Activated naive CD8-positive, alpha-beta T cell (primary cell): ENCODE data around the gene HHAT.

Experiments used
- H3K27ac Mint-ChIP-seq: one replicate; pipeline ENCODE4 v1.8.0; 2021; ENCODE audit warnings: mixed read lengths
- H3K27me3 Mint-ChIP-seq: one replicate; pipeline ENCODE4 v1.8.0; 2021; ENCODE audit warnings: mixed read lengths
- H3K36me3 Mint-ChIP-seq: one replicate; pipeline ENCODE4 v1.8.0; 2021; ENCODE audit warnings: mixed read lengths
- H3K4me1 Mint-ChIP-seq: one replicate; pipeline ENCODE4 v1.8.0; 2021; ENCODE audit warnings: low read depth, mixed read lengths
- H3K4me3 Mint-ChIP-seq: one replicate; pipeline ENCODE4 v1.8.0; 2021; ENCODE audit warnings: mild to moderate bottlenecking, mixed read lengths
- H3K9me3 Mint-ChIP-seq: one replicate; pipeline ENCODE4 v1.8.0; 2021; ENCODE audit warnings: low read depth, mixed read lengths

The HHAT gene

GRCh38 chr1:210445485-210445884 is 116.8 kb downstream of the HHAT start:
- Mint-ChIP-seq H3K27me3 (peaks cover 1% of the 10 kb centered on the region), H3K27ac (peak overlapping the region; percentile 88), H3K4me3 (no peak overlapping the region), H3K4me1 (peaks cover 30% of the 10 kb centered on the region), H3K36me3 (no peaks in the 10 kb centered on the region), H3K9me3 (no peaks in the 10 kb centered on the region)

- H3K27me3 Mint-ChIP-seq = peaks cover 1% of the 10 kb centered on the region
- peak overlapping the region; percentile 88 for H3K27ac Mint-ChIP-seq
- no peaks in the 10 kb centered on the region for H3K9me3 Mint-ChIP-seq
- H3K4me3 Mint-ChIP-seq = peak overlapping the region; percentile 63
- H3K36me3 Mint-ChIP-seq = no peaks in the 10 kb centered on the region
- H3K4me1 Mint-ChIP-seq = peaks cover 30% of the 10 kb centered on the region
These were observed 117.2 kb downstream of the HHAT start for GRCh38 chr1:210445931-210446330.

- Mint-ChIP-seq H3K36me3 (no peaks in the 10 kb centered on the region), H3K4me3 (peak overlapping the region; percentile 63), H3K27me3 (peaks cover 1% of the 10 kb centered on the region), H3K27ac (peak overlapping the region; percentile 88), H3K9me3 (no peaks in the 10 kb centered on the region), H3K4me1 (peaks cover 30% of the 10 kb centered on the region)
These were observed 117.8 kb downstream of the HHAT start for GRCh38 chr1:210446479-210446878.

- Mint-ChIP-seq H3K27ac (no peak overlapping the region), H3K4me3 (no peak overlapping the region), H3K9me3 (no peaks in the 10 kb centered on the region), H3K36me3 (no peaks in the 10 kb centered on the region), H3K27me3 (peaks cover 1% of the 10 kb centered on the region), H3K4me1 (peaks cover 30% of the 10 kb centered on the region)
These were observed 118.9 kb downstream of the HHAT start for GRCh38 chr1:210447456-210448057.

- Mint-ChIP-seq H3K36me3 (no peaks in the 10 kb centered on the region), H3K4me3 (no peak overlapping the region), H3K27me3 (peaks cover 1% of the 10 kb centered on the region), H3K9me3 (no peaks in the 10 kb centered on the region), H3K27ac (no peak overlapping the region), H3K4me1 (peaks cover 30% of the 10 kb centered on the region)
These were observed 119.7 kb downstream of the HHAT start for GRCh38 chr1:210448297-210448892.

- H3K4me3 Mint-ChIP-seq = no peak overlapping the region
- no peak overlapping the region for H3K27ac Mint-ChIP-seq
- H3K9me3 Mint-ChIP-seq = peaks cover 3% of the 10 kb centered on the region
- no peaks in the 10 kb centered on the region for H3K27me3 Mint-ChIP-seq
- no peaks in the 10 kb centered on the region for H3K4me1 Mint-ChIP-seq
- no peaks in the 10 kb centered on the region for H3K36me3 Mint-ChIP-seq
These were observed 127.3 kb downstream of the HHAT start for GRCh38 chr1:210455840-210456603.

- Mint-ChIP-seq H3K27me3 (no peaks in the 10 kb centered on the region), H3K4me3 (no peak overlapping the region), H3K9me3 (peaks cover 3% of the 10 kb centered on the region), H3K27ac (no peak overlapping the region), H3K4me1 (no peaks in the 10 kb centered on the region), H3K36me3 (no peaks in the 10 kb centered on the region)
These were observed 128.1 kb downstream of the HHAT start for GRCh38 chr1:210456731-210457255.

- Mint-ChIP-seq H3K27ac (no peak overlapping the region), H3K4me1 (no peaks in the 10 kb centered on the region), H3K36me3 (no peaks in the 10 kb centered on the region), H3K4me3 (no peak overlapping the region), H3K27me3 (no peaks in the 10 kb centered on the region), H3K9me3 (peaks cover 3% of the 10 kb centered on the region)
These were observed 128.9 kb downstream of the HHAT start for GRCh38 chr1:210457568-210457967.

- Mint-ChIP-seq H3K4me1 (peaks cover 2% of the 10 kb centered on the region), H3K27ac (no peak overlapping the region), H3K36me3 (no peaks in the 10 kb centered on the region), H3K9me3 (no peaks in the 10 kb centered on the region), H3K27me3 (no peaks in the 10 kb centered on the region), H3K4me3 (no peak overlapping the region)
These were observed 135.9 kb downstream of the HHAT start for GRCh38 chr1:210464519-210465039.

GRCh38 chr1:210465150-210465549 is 136.4 kb downstream of the HHAT start:
- Mint-ChIP-seq H3K27ac (no peak overlapping the region), H3K9me3 (no peaks in the 10 kb centered on the region), H3K4me1 (peaks cover 2% of the 10 kb centered on the region), H3K36me3 (no peaks in the 10 kb centered on the region), H3K27me3 (no peaks in the 10 kb centered on the region), H3K4me3 (no peak overlapping the region)

GRCh38 chr1:210467440-210468043 is 138.8 kb downstream of the HHAT start:
- no peaks in the 10 kb centered on the region for H3K36me3 Mint-ChIP-seq

GRCh38 chr1:210469441-210469840 is 140.7 kb downstream of the HHAT start:
- H3K4me1 Mint-ChIP-seq = peaks cover 2% of the 10 kb centered on the region
- H3K4me3 Mint-ChIP-seq = no peak overlapping the region
- no peaks in the 10 kb centered on the region for H3K36me3 Mint-ChIP-seq
- H3K27ac Mint-ChIP-seq = no peak overlapping the region
- no peaks in the 10 kb centered on the region for H3K9me3 Mint-ChIP-seq
- no peaks in the 10 kb centered on the region for H3K27me3 Mint-ChIP-seq

More at GRCh38 chr1:210467440-210468043, 138.8 kb downstream of the HHAT start:
- Mint-ChIP-seq H3K9me3 (no peaks in the 10 kb centered on the region), H3K4me3 (no peak overlapping the region), H3K27me3 (no peaks in the 10 kb centered on the region), H3K4me1 (peaks cover 2% of the 10 kb centered on the region), H3K27ac (no peak overlapping the region)

- H3K27me3 Mint-ChIP-seq = no peaks in the 10 kb centered on the region
- no peak overlapping the region for H3K4me3 Mint-ChIP-seq
- no peaks in the 10 kb centered on the region for H3K9me3 Mint-ChIP-seq
- H3K27ac Mint-ChIP-seq = no peak overlapping the region
- no peaks in the 10 kb centered on the region for H3K4me1 Mint-ChIP-seq
- H3K36me3 Mint-ChIP-seq = no peaks in the 10 kb centered on the region
These were observed 146.6 kb downstream of the HHAT start for GRCh38 chr1:210475321-210475720.

- no peaks in the 10 kb centered on the region for H3K4me1 Mint-ChIP-seq
These were observed 147.1 kb downstream of the HHAT start for GRCh38 chr1:210475806-210476205.

GRCh38 chr1:210476730-210477129 is 148.0 kb downstream of the HHAT start:
- H3K27ac Mint-ChIP-seq = no peak overlapping the region

More at GRCh38 chr1:210475806-210476205, 147.1 kb downstream of the HHAT start:
- Mint-ChIP-seq H3K36me3 (no peaks in the 10 kb centered on the region), H3K9me3 (no peaks in the 10 kb centered on the region), H3K27me3 (no peaks in the 10 kb centered on the region), H3K4me3 (no peak overlapping the region), H3K27ac (no peak overlapping the region)

More at GRCh38 chr1:210476730-210477129, 148.0 kb downstream of the HHAT start:
- H3K27me3 Mint-ChIP-seq = no peaks in the 10 kb centered on the region
- H3K9me3 Mint-ChIP-seq = no peaks in the 10 kb centered on the region
- H3K4me3 Mint-ChIP-seq = no peak overlapping the region
- H3K4me1 Mint-ChIP-seq = no peaks in the 10 kb centered on the region
- no peaks in the 10 kb centered on the region for H3K36me3 Mint-ChIP-seq
